Stimulated activated CD8-positive, alpha-beta memory T cell treated with anti-CD3 and anti-CD28 coated beads, Interleukin-2, amount 100 ng/mL, for 1 hour (primary cell): Measurements from ENCODE around the gene KRTAP15-1.

Source experiments
- DNase-seq, 2 donors: peaks; one replicate each; pipeline ENCODE4 v3.0.0-alpha.2; 2020; ENCODE audit warnings: low read depth in 2 of 2

The KRTAP15-1 gene

GRCh38 chr21:30439975-30440374, at the start of gene KRTAP15-1:
TSS of gene KRTAP15-1 (plus strand) at chr21:30440275. CDS start at chr21:30440328, 53 bp downstream.
- DNase-seq = no peak

GRCh38 chr21:30391492-30392025, 48.5 kb upstream of the KRTAP15-1 start:
- DNase-seq = no peak

GRCh38 chr21:30395731-30396130, 44.3 kb upstream of the KRTAP15-1 start, which contains the start of gene KRTAP13-1:
TSS of gene KRTAP13-1 (plus strand) at chr21:30396031. CDS start at chr21:30396087, 56 bp downstream.
- DNase-seq = no peak

- DNase-seq = no peak
These were observed 31.1 kb upstream of the KRTAP15-1 start for GRCh38 chr21:30408782-30409494.

- no peak for DNase-seq
These were observed 24.1 kb upstream of the KRTAP15-1 start for GRCh38 chr21:30415993-30416392.

GRCh38 chr21:30425826-30426225, 14.2 kb upstream of the KRTAP15-1 start, which contains the start of gene KRTAP13-3:
TSS of gene KRTAP13-3 (minus strand) at chr21:30425926. CDS start at chr21:30425912, 14 bp downstream.
- no peak for DNase-seq

- DNase-seq = no peak
These were observed 13.3 kb upstream of the KRTAP15-1 start for GRCh38 chr21:30426731-30427130.

- no peak for DNase-seq
These were observed 9.9 kb upstream of the KRTAP15-1 start, which contains the start of gene KRTAP13-4 for GRCh38 chr21:30430170-30430655. TSS of gene KRTAP13-4 (plus strand) at chr21:30430220. CDS start at chr21:30430276, 56 bp downstream.

GRCh38 chr21:30434033-30434631, 5.9 kb upstream of the KRTAP15-1 start:
- DNase-seq = no peak

- no peak for DNase-seq
These were observed 3.0 kb upstream of the KRTAP15-1 start for GRCh38 chr21:30437010-30437565.

GRCh38 chr21:30443226-30443625, 3.2 kb downstream of the KRTAP15-1 start:
- no peak for DNase-seq

GRCh38 chr21:30444204-30444603, 4.1 kb downstream of the KRTAP15-1 start:
- no peak for DNase-seq

- no peak for DNase-seq
These were observed 7.0 kb downstream of the KRTAP15-1 start for GRCh38 chr21:30447056-30447455.

- DNase-seq = no peak
These were observed 8.4 kb downstream of the KRTAP15-1 start for GRCh38 chr21:30448514-30448913.

GRCh38 chr21:30463713-30464112, 23.6 kb downstream of the KRTAP15-1 start:
- DNase-seq = no peak

- DNase-seq = no peak
These were observed 29.0 kb downstream of the KRTAP15-1 start for GRCh38 chr21:30468900-30469714.

GRCh38 chr21:30478004-30478403, 37.9 kb downstream of the KRTAP15-1 start:
- DNase-seq = no peak

GRCh38 chr21:30479259-30479658, 39.2 kb downstream of the KRTAP15-1 start:
- DNase-seq = no peak

GRCh38 chr21:30480145-30480544, 40.1 kb downstream of the KRTAP15-1 start, which contains the start of gene KRTAP19-1:
TSS of gene KRTAP19-1 (minus strand) at chr21:30480367. CDS start at chr21:30480317, 50 bp downstream.
- DNase-seq = no peak

- DNase-seq = no peak
These were observed 42.1 kb downstream of the KRTAP15-1 start for GRCh38 chr21:30482130-30482529.

GRCh38 chr21:30486180-30486579, 46.1 kb downstream of the KRTAP15-1 start:
- no peak for DNase-seq
